B cell (primary cell): ENCODE results near the gene THSD7B. TPM values are rescaled to one million over a fixed set of nuclear protein-coding genes. Genes with fewer than 3 reads are reported as not detected.

Experiments
- ATAC-seq: fragments of 200-7000 bp; cut with Tn5 transposase; one replicate; pipeline ENCODE4 v1.10.0; 2021; ENCODE audit warnings: low read depth, mild to moderate bottlenecking, moderate number of reproducible peaks, moderate library complexity
- CTCF ChIA-PET: fragments of 350-600 bp; sonication (Branson Sonifier 250); formaldehyde crosslinking; loops from one replicate; lab custom pipeline; 2021; ENCODE audit warnings: antibody characterized with exemption, inconsistent platforms; lab: Charles Lee
- POLR2A ChIA-PET: fragments of 350-600 bp; sonication (Branson Sonifier 250); formaldehyde crosslinking; loops from one replicate; lab custom pipeline; 2021; ENCODE audit warnings: antibody characterized with exemption; lab: Charles Lee
- DNase-seq: peaks from one replicate; pipeline ENCODE4 v3.0.0; 2013
- H2AFZ ChIP-seq: 2 replicates; pipeline ENCODE4 v1.6.1; 2012; ENCODE audit warnings: mild to moderate bottlenecking, low read depth, low read length; ENCODE audit not compliant: insufficient read depth, poor library complexity, severe bottlenecking
- H3K27ac ChIP-seq, 2 donors: 1 replicate in 1 of 2; 2 replicates in 1 of 2; pipeline ENCODE4 v1.5.1; 2012 to 2013; ENCODE audit warnings: low read length in 2 of 2, mild to moderate bottlenecking in 2 of 2, moderate library complexity in 1 of 2
- H3K27me3 ChIP-seq, 4 experiments: fragments of 200-600 bp in 1 of 4; sonication (generic) in 1 of 4; replicated peaks in 1 of 4; 1 replicate in 2 of 4; 2 replicates in 2 of 4; pipeline versions ENCODE4 v1.6.1 to v1.7.0; 2013 to 2016; ENCODE audit warnings: low read length in 3 of 4, mild to moderate bottlenecking in 2 of 4, mixed read lengths in 1 of 4, moderate library complexity in 1 of 4; ENCODE audit not compliant: insufficient read depth in 4 of 4, control insufficient read depth in 3 of 4; ENCODE audit errors: control extremely low read depth in 1 of 4
- H3K36me3 ChIP-seq, 2 experiments: replicated peaks in 1 of 2; 1 replicate in 1 of 2; 2 replicates in 1 of 2; pipeline versions ENCODE4 v1.6.1 to v1.7.1; 2013; ENCODE audit warnings: low read length in 1 of 2; ENCODE audit not compliant: insufficient read depth in 2 of 2, control insufficient read depth in 1 of 2; ENCODE audit errors: control extremely low read depth in 1 of 2, extremely low read depth in 1 of 2
- H3K4me1 ChIP-seq, 2 donors: fragments of 200-600 bp in 1 of 2; sonication (generic) in 1 of 2; 1 replicate in 1 of 2; 2 replicates in 1 of 2; pipeline versions ENCODE4 v1.5.1 to v1.6.1; 2013 to 2017; ENCODE audit warnings: low read length in 2 of 2; ENCODE audit not compliant: control insufficient read depth in 2 of 2, insufficient read depth in 2 of 2
- H3K4me2 ChIP-seq: replicated peaks from 2 replicates; pipeline ENCODE3; 2012; ENCODE audit warnings: mild to moderate bottlenecking, low read depth, low read length; ENCODE audit not compliant: poor library complexity, severe bottlenecking
- H3K4me3 ChIP-seq, 5 experiments: fragments of 200-600 bp in 1 of 5; sonication (generic) in 1 of 5; 1 replicate in 3 of 5; 2 replicates in 2 of 5; pipeline versions ENCODE4 v1.5.1 to v1.7.0; 2011 to 2016; ENCODE audit warnings: low read length in 4 of 5, mild to moderate bottlenecking in 4 of 5, low read depth in 2 of 5, control low read depth in 1 of 5, moderate library complexity in 1 of 5; ENCODE audit not compliant: insufficient read depth in 1 of 5; ENCODE audit errors: control extremely low read depth in 1 of 5, extremely low read depth in 1 of 5
- H3K79me2 ChIP-seq: fragments of 200-600 bp; sonication (generic); one replicate; pipeline ENCODE4 v1.6.0; 2016; ENCODE audit warnings: low read length; ENCODE audit not compliant: control insufficient read depth, insufficient read depth
- H3K9ac ChIP-seq: fragments of 200-600 bp; sonication (generic); 2 replicates; pipeline ENCODE4 v1.6.1; 2017; ENCODE audit warnings: mild to moderate bottlenecking, low read length, moderate library complexity
- H3K9me3 ChIP-seq, 3 donors: one replicate each; pipeline versions ENCODE4 v1.6.1 to v1.7.1; 2013; ENCODE audit warnings: low read length in 2 of 3; ENCODE audit not compliant: control insufficient read depth in 2 of 3, insufficient read depth in 1 of 3; ENCODE audit errors: control extremely low read depth in 1 of 3
- H4K20me1 ChIP-seq: 2 replicates; pipeline ENCODE4 v1.6.0; 2012; ENCODE audit warnings: mild to moderate bottlenecking, low read length; ENCODE audit not compliant: insufficient read depth, control insufficient read depth, poor library complexity, severe bottlenecking
- H3K27ac Mint-ChIP-seq: one replicate; pipeline ENCODE4 v1.8.0; 2021; ENCODE audit warnings: mixed read lengths
- H3K27me3 Mint-ChIP-seq: one replicate; pipeline ENCODE4 v1.8.0; 2021; ENCODE audit warnings: mixed read lengths
- H3K4me1 Mint-ChIP-seq: one replicate; pipeline ENCODE4 v1.8.0; 2021; ENCODE audit warnings: mixed read lengths
- H3K4me3 Mint-ChIP-seq: one replicate; pipeline ENCODE4 v1.8.0; 2021; ENCODE audit warnings: mixed read lengths
- H3K9me3 Mint-ChIP-seq: one replicate; pipeline ENCODE4 v1.8.0; 2022; ENCODE audit warnings: mixed read lengths; ENCODE audit not compliant: insufficient read depth
- CTCF ChIP-seq: fragments of 200-600 bp; IDR thresholded peaks from one replicate; pipeline ENCODE4 v1.8.0; 2022; ENCODE audit warnings: antibody characterized with exemption, mild to moderate bottlenecking
- EZH2 ChIP-seq: IDR thresholded peaks from 2 replicates; pipeline ENCODE4 v1.6.1; 2012; ENCODE audit warnings: borderline replicate concordance, low read depth, mild to moderate bottlenecking, moderate library complexity, low read length; ENCODE audit not compliant: insufficient read depth, poor library complexity, severe bottlenecking
- WGBS: methylation state at CpG from one replicate; pipeline ENCODE4 v1.1.5; 2013; ENCODE audit warnings: missing lambda C conversion rate; ENCODE audit not compliant: insufficient coverage; 5-methylcytosine and 5-hydroxymethylcytosine counted together
- intact Hi-C: fragments of 100-400 bp; cut with micrococcal nuclease; formaldehyde crosslinking; loops from one replicate; pipeline ENCODE4 v1.10.0; 2022
- polyA plus RNA-seq: library from polyadenylated mRNA; depleted of rRNA; stranded (reverse); fragments of >200 nt; gene quantifications from 2 replicates; pipeline ENCODE4 v1.2.3, GENCODE V29; 2012
- total RNA-seq, 2 donors: library from RNA; stranded (reverse); fragments of 120-200 nt in 1 of 2; gene quantifications; 1 replicate in 1 of 2; 2 replicates in 1 of 2; pipeline versions ENCODE4 v1.2.3 to v1.2.4, GENCODE V29; 2013 to 2022

The THSD7B gene
- total and polyA plus RNA-seq, 2 donors (not counting 1 experiment from before 2014, with no cell fraction given): 0.76 TPM; not detected in 1

GRCh38 chr2:137658433-137658832, 893.1 kb downstream of the THSD7B start:
- CTCF ChIA-PET: no interaction called here
- H3K27ac ChIP-seq: no peak overlapping the region
- no peaks in the 10 kb centered on the region for H3K4me1 ChIP-seq
- no peak for DNase-seq
- no peak overlapping the region for H3K27ac Mint-ChIP-seq
- no peaks in the 10 kb centered on the region for H3K79me2 ChIP-seq
- no CpG with 5 or more reads among the region's 4 CpGs for WGBS
- no peak overlapping the region for H3K4me3 ChIP-seq
- intact Hi-C loops: no loop called here
- no peak for ATAC-seq
- H3K9ac ChIP-seq: no peak overlapping the region
- no peak overlapping the region for H3K4me3 Mint-ChIP-seq
- no peak overlapping the region for H3K4me2 ChIP-seq
- TF ChIP-seq EZH2 (no peak), CTCF (no peak)
- POLR2A ChIA-PET: no interaction called here
- no peak overlapping the region for H2AFZ ChIP-seq
- no peaks in the 10 kb centered on the region for H3K27me3 ChIP-seq
- H3K4me1 Mint-ChIP-seq: no peaks in the 10 kb centered on the region
- no peaks in the 10 kb centered on the region for H3K36me3 ChIP-seq
- H4K20me1 ChIP-seq: no peaks in the 10 kb centered on the region
- H3K9me3 ChIP-seq: no peaks in the 10 kb centered on the region
- H3K9me3 Mint-ChIP-seq: no peaks in the 10 kb centered on the region
- H3K27me3 Mint-ChIP-seq: no peaks in the 10 kb centered on the region

GRCh38 chr2:137659616-137660015, 894.3 kb downstream of the THSD7B start:
- no peak overlapping the region for H2AFZ ChIP-seq
- H3K27me3 ChIP-seq: no peaks in the 10 kb centered on the region
- H3K9ac ChIP-seq: no peak overlapping the region
- H4K20me1 ChIP-seq: no peaks in the 10 kb centered on the region
- H3K4me1 ChIP-seq: no peaks in the 10 kb centered on the region
- POLR2A ChIA-PET: no interaction called here
- H3K4me3 Mint-ChIP-seq: no peak overlapping the region
- no peak for TF ChIP-seq EZH2
- no peak for TF ChIP-seq CTCF
- intact Hi-C loops: no loop called here
- DNase-seq: no peak
- 55% methylated on average over 2 of the region's 5 CpGs for WGBS
- H3K4me1 Mint-ChIP-seq: no peaks in the 10 kb centered on the region
- H3K36me3 ChIP-seq: no peaks in the 10 kb centered on the region
- no peak overlapping the region for H3K27ac Mint-ChIP-seq
- no peaks in the 10 kb centered on the region for H3K27me3 Mint-ChIP-seq
- H3K4me3 ChIP-seq: no peak overlapping the region
- no peaks in the 10 kb centered on the region for H3K79me2 ChIP-seq
- no peak overlapping the region for H3K4me2 ChIP-seq
- no peaks in the 10 kb centered on the region for H3K9me3 Mint-ChIP-seq
- ATAC-seq: no peak
- no peak overlapping the region for H3K27ac ChIP-seq
- CTCF ChIA-PET: no interaction called here
- H3K9me3 ChIP-seq: no peaks in the 10 kb centered on the region
